Kidney capillary endothelial cell (primary cell): ENCODE measurements around the gene ERCC6L.

Experiments
- DNase-seq: peaks from one replicate; pipeline ENCODE4 v3.0.0-alpha.2; 2018; ENCODE audit warnings: low spot score

Gene ERCC6L

GRCh38 chrX:72238721-72239475 is at the start of gene ERCC6L:
Gene ERCC6L, minus strand, starts transcription at chrX:72239027. Its CDS starts 116 bp downstream, at chrX:72238911.
- DNase-seq: peak; percentile 72

GRCh38 chrX:72282302-72282701 is 43.5 kb upstream of the ERCC6L start:
- no peak for DNase-seq

GRCh38 chrX:72280321-72280845 is 41.6 kb upstream of the ERCC6L start:
- DNase-seq: no peak

GRCh38 chrX:72276478-72276953 is 37.7 kb upstream of the ERCC6L start:
- DNase-seq: no peak

GRCh38 chrX:72274526-72274925 is 35.7 kb upstream of the ERCC6L start:
- no peak for DNase-seq

- DNase-seq: no peak
These were observed 34.9 kb upstream of the ERCC6L start for GRCh38 chrX:72273718-72274117.

- DNase-seq: no peak
These were observed 34.0 kb upstream of the ERCC6L start for GRCh38 chrX:72272868-72273267.

- no peak for DNase-seq
These were observed 33.0 kb upstream of the ERCC6L start for GRCh38 chrX:72271812-72272211.

GRCh38 chrX:72271091-72271788 is 32.4 kb upstream of the ERCC6L start:
- DNase-seq: no peak

- DNase-seq: no peak
These were observed 31.6 kb upstream of the ERCC6L start for GRCh38 chrX:72270316-72270866.

- DNase-seq: peak; percentile 56
These were observed 30.9 kb upstream of the ERCC6L start for GRCh38 chrX:72269671-72270251.

- no peak for DNase-seq
These were observed 30.0 kb upstream of the ERCC6L start for GRCh38 chrX:72268597-72269365.

GRCh38 chrX:72265263-72265662 is 26.4 kb upstream of the ERCC6L start:
- DNase-seq: no peak

- no peak for DNase-seq
These were observed 23.2 kb upstream of the ERCC6L start for GRCh38 chrX:72262077-72262476.

- DNase-seq: no peak
These were observed 21.6 kb upstream of the ERCC6L start for GRCh38 chrX:72260448-72260847.

- no peak for DNase-seq
These were observed 19.3 kb upstream of the ERCC6L start for GRCh38 chrX:72258174-72258573.

- DNase-seq: no peak
These were observed 17.0 kb upstream of the ERCC6L start for GRCh38 chrX:72255864-72256263.

- DNase-seq: no peak
These were observed 16.6 kb upstream of the ERCC6L start for GRCh38 chrX:72255445-72255844.

- no peak for DNase-seq
These were observed 16.0 kb upstream of the ERCC6L start for GRCh38 chrX:72254816-72255215.

GRCh38 chrX:72253686-72254085 is 14.9 kb upstream of the ERCC6L start:
- DNase-seq: no peak

- DNase-seq: no peak
These were observed 8.5 kb upstream of the ERCC6L start for GRCh38 chrX:72247206-72247942.
